Panc1 (cell line): ENCODE data around the gene OSTF1. TPM values are rescaled to one million over a fixed set of nuclear protein-coding genes. Genes with fewer than 3 reads are reported as not detected.

ENCODE experiments used
- ATAC-seq: fragments of 200-7000 bp; cut with Tn5 transposase; 2 replicates; pipeline ENCODE4 v1.9.1; 2020; ENCODE audit warnings: mild to moderate bottlenecking, moderate library complexity
- BruUV-seq: library from RNA; stranded (reverse); fragments of 400-500 nt; replicated peaks from 2 replicates; lab custom pipeline; 2021; lab: Mats Ljungman, UMichigan
- CTCF ChIA-PET: fragments of 300-600 bp; sonication (Branson Sonifier 250); formaldehyde crosslinking; loops from one replicate; lab custom pipeline; 2022; ENCODE audit warnings: antibody characterized with exemption; lab: Charles Lee
- POLR2A ChIA-PET: fragments of 300-600 bp; sonication (Branson Sonifier 250); formaldehyde crosslinking; loops from one replicate; lab custom pipeline; 2022; ENCODE audit warnings: antibody characterized with exemption; lab: Charles Lee
- DNase-seq: peaks from one replicate; pipeline ENCODE4 v3.0.0-alpha.2; 2010; ENCODE audit warnings: low read depth, low spot score
- H3K27ac ChIP-seq: 2 replicates; pipeline ENCODE4 v1.5.1; 2011; ENCODE audit warnings: mild to moderate bottlenecking, low read length, inconsistent platforms
- H3K27me3 ChIP-seq: fragments of 200-500 bp; sonication (Bioruptor generic); 2 replicates; pipeline ENCODE4 v1.6.0; 2014; ENCODE audit warnings: low read length, inconsistent platforms; ENCODE audit not compliant: control insufficient read depth, insufficient read depth
- H3K36me3 ChIP-seq: fragments of 200-500 bp; sonication (Bioruptor generic); 2 replicates; pipeline ENCODE4 v1.5.1; 2014; ENCODE audit warnings: inconsistent platforms, mild to moderate bottlenecking, low read length, moderate library complexity; ENCODE audit not compliant: control insufficient read depth, insufficient read depth
- H3K4me1 ChIP-seq: 2 replicates; pipeline ENCODE4 v1.5.1; 2011; ENCODE audit warnings: inconsistent platforms, mild to moderate bottlenecking, low read length, moderate library complexity; ENCODE audit not compliant: control insufficient read depth, insufficient read depth
- H3K4me3 ChIP-seq, 2 experiments: 2 replicates each; pipeline ENCODE4 v1.5.1; 2011 to 2012; ENCODE audit warnings: low read depth in 2 of 2, low read length in 2 of 2, mild to moderate bottlenecking in 2 of 2, inconsistent platforms in 1 of 2, moderate library complexity in 1 of 2
- H3K9me3 ChIP-seq: fragments of 200-500 bp; sonication (Bioruptor generic); 2 replicates; pipeline ENCODE4 v1.5.1; 2014; ENCODE audit warnings: low read depth, mild to moderate bottlenecking, inconsistent platforms, low read length, moderate library complexity; ENCODE audit not compliant: control insufficient read depth, insufficient read depth
- CTCF ChIP-seq: fragments of 450-650 bp; IDR thresholded peaks from 2 replicates; pipeline ENCODE4 v1.5.1; 2017; ENCODE audit warnings: mild to moderate bottlenecking
- POLR2AphosphoS5 ChIP-seq: IDR thresholded peaks from 2 replicates; pipeline ENCODE4 v1.6.1; 2012; ENCODE audit warnings: mild to moderate bottlenecking, low read depth, low read length, moderate library complexity
- REST ChIP-seq, 2 experiments: IDR thresholded peaks; 2 replicates each; pipeline ENCODE4 v1.6.1; 2011 to 2012; ENCODE audit warnings: low read depth in 2 of 2, control low read depth in 1 of 2, low read length in 1 of 2, mild to moderate bottlenecking in 1 of 2, moderate library complexity in 1 of 2; ENCODE audit not compliant: insufficient read depth in 1 of 2
- SIN3A ChIP-seq: IDR thresholded peaks from 2 replicates; pipeline ENCODE4 v1.6.1; 2012; ENCODE audit warnings: low read depth, mild to moderate bottlenecking, low read length, moderate library complexity, borderline replicate concordance; ENCODE audit not compliant: insufficient read depth
- TCF7L2 ChIP-seq: IDR thresholded peaks from 2 replicates; pipeline ENCODE4 v1.6.1; 2011; ENCODE audit warnings: mild to moderate bottlenecking, low read depth, low read length, inconsistent platforms
- in situ Hi-C: cut with HindIII; loops from 2 replicates; pipeline ENCODE4 v1.10.0; 2016; ENCODE audit warnings: low sequenced_read_pairs, low pct_unique_long_range_greater_than_20kb
- intact Hi-C: fragments of 100-400 bp; cut with micrococcal nuclease; formaldehyde crosslinking; loops from one replicate; pipeline ENCODE4 v1.10.0; 2022; ENCODE audit not compliant: unreplicated experiment
- total RNA-seq: library from RNA; stranded (reverse); gene quantifications from one replicate; pipeline ENCODE4 v1.2.1, GENCODE V29; 2021; ENCODE audit not compliant: unreplicated experiment

The OSTF1 gene
- total RNA-seq, 1 experiment from 2014 or later, result 24.6 TPM

GRCh38 chr9:75168270-75169178, 80.2 kb downstream of the OSTF1 start:
- H3K4me1 ChIP-seq, result no peaks in the 10 kb centered on the region
- ATAC-seq (no peak), DNase-seq (no peak)
- no peaks in the 10 kb centered on the region for H3K36me3 ChIP-seq
- intact Hi-C loops, result no loop called here
- in situ Hi-C loops, result no loop called here
- H3K4me3 ChIP-seq, result no peak overlapping the region
- TF ChIP-seq SIN3A, result no peak
- TF ChIP-seq REST (IDR thresholded peaks at IDR 0.05; ENCODE audit: insufficient read depth in 1 of 2, low read depth in 2 of 2, low read length in 1 of 2), result no peak
- no peak for TF ChIP-seq TCF7L2
- TF ChIP-seq POLR2AphosphoS5, result no peak
- no peak for TF ChIP-seq CTCF
- CTCF ChIA-PET, result no interaction called here
- POLR2A ChIA-PET, result no interaction called here
- H3K9me3 ChIP-seq, result no peaks in the 10 kb centered on the region
- no peak overlapping the region for H3K27ac ChIP-seq
- H3K27me3 ChIP-seq, result no peaks in the 10 kb centered on the region
- BruUV-seq, result no TSS peak

GRCh38 chr9:75169623-75170022, 81.3 kb downstream of the OSTF1 start:
- BruUV-seq, result no TSS peak
- Histone ChIP-seq H3K27ac (no peak overlapping the region), H3K9me3 (no peaks in the 10 kb centered on the region), H3K4me3 (no peak overlapping the region), H3K27me3 (no peaks in the 10 kb centered on the region), H3K4me1 (no peaks in the 10 kb centered on the region), H3K36me3 (no peaks in the 10 kb centered on the region)
- intact Hi-C loops, result no loop called here
- ATAC-seq, result no peak
- no peak for DNase-seq
- POLR2A ChIA-PET, result no interaction called here
- CTCF ChIA-PET, result interaction anchor here (0.7 kb wide), 2 partner anchors 108 to 1285 kb away, joined by 3 to 10 read pairs; no protein-coding TSS in a partner anchor
- TF ChIP-seq POLR2AphosphoS5 (no peak), TCF7L2 (no peak), REST (IDR thresholded peaks at IDR 0.05; ENCODE audit: insufficient read depth in 1 of 2, low read depth in 2 of 2, low read length in 1 of 2) (no peak), CTCF (no peak), SIN3A (no peak)
- in situ Hi-C loops, result no loop called here
